RWPE2 (cell line): Measurements from ENCODE around the gene KRTAP10-1.
"Not testable (repeated sequence)": the region's sequence is repeated elsewhere in the genome, so short reads cannot be mapped to it uniquely, and the experiment has no call there.

Experiments
- ATAC-seq: fragments of 200-7000 bp; cut with Tn5 transposase; 3 replicates; pipeline ENCODE4 v1.9.1; 2021; ENCODE audit warnings: low read depth
- DNase-seq: peaks from one replicate; pipeline ENCODE4 v3.0.0-alpha.2; 2020; ENCODE audit warnings: low spot score
- H3K27ac ChIP-seq: fragments of 450-650 bp; 2 replicates; pipeline ENCODE4 v1.5.1; 2017; ENCODE audit warnings: mild to moderate bottlenecking; ENCODE audit not compliant: poor library complexity, severe bottlenecking
- H3K27me3 ChIP-seq: fragments of 250-450 bp; sonication (Bioruptor Pico); 2 replicates; pipeline ENCODE4 v1.5.1; 2021; ENCODE audit warnings: mild to moderate bottlenecking, moderate library complexity; ENCODE audit not compliant: insufficient read depth, poor library complexity, severe bottlenecking
- H3K36me3 ChIP-seq: fragments of 250-450 bp; sonication (Bioruptor Pico); 2 replicates; pipeline ENCODE4 v1.5.1; 2020; ENCODE audit warnings: low read depth, mild to moderate bottlenecking, moderate library complexity
- H3K4me1 ChIP-seq: fragments of 250-450 bp; sonication (Bioruptor Pico); 2 replicates; pipeline ENCODE4 v1.5.1; 2021; ENCODE audit warnings: mild to moderate bottlenecking, moderate library complexity; ENCODE audit not compliant: insufficient read depth, poor library complexity, severe bottlenecking
- H3K4me3 ChIP-seq: fragments of 250-450 bp; sonication (Bioruptor Pico); 2 replicates; pipeline ENCODE4 v1.5.1; 2021; ENCODE audit warnings: mild to moderate bottlenecking, moderate library complexity; ENCODE audit not compliant: severe bottlenecking
- H3K9me3 ChIP-seq: fragments of 250-450 bp; sonication (Bioruptor Pico); 2 replicates; pipeline ENCODE4 v1.5.1; 2021; ENCODE audit warnings: mild to moderate bottlenecking, moderate library complexity; ENCODE audit not compliant: severe bottlenecking
- TF ChIP-seq, protein P1 (sequence below): fragments of 450-650 bp; IDR thresholded peaks from one replicate; pipeline ENCODE4 v1.5.1; 2017; ENCODE audit warnings: mild to moderate bottlenecking, moderate library complexity; ENCODE audit not compliant: poor library complexity, severe bottlenecking

Gene KRTAP10-1

DNA sequence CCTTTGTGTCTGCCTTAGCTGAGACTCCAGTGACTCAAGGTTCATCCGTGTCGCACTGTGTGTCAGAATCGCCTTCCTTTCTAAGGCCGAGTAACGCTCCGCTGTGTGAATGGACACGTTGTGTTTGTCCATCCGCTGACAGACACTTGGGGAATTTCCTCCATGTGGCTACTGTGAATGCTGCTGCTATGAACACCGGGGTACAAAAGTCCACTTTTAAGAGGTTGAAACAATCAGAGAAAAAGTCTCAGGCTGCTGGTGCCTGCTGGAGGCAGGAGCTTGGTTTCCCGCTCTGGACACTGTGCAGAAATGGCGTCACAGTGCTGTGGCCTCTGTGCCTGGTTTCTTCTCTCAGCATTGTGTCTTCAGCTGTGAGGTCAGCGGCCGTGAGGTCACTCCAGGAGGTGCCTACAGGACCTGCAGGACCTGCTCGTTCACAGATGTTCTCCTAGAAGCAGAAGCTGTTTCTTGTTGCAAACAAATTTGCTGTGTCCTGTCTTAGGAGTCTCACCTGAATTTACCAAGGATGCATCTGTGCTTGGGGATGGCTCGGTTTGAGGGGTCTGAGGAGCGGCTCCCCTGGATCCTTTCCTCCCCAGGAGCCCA, 34.2 kb downstream of the KRTAP10-1 start:
- no peak overlapping the region for H3K27ac ChIP-seq
- TF ChIP-seq, protein P1, sequence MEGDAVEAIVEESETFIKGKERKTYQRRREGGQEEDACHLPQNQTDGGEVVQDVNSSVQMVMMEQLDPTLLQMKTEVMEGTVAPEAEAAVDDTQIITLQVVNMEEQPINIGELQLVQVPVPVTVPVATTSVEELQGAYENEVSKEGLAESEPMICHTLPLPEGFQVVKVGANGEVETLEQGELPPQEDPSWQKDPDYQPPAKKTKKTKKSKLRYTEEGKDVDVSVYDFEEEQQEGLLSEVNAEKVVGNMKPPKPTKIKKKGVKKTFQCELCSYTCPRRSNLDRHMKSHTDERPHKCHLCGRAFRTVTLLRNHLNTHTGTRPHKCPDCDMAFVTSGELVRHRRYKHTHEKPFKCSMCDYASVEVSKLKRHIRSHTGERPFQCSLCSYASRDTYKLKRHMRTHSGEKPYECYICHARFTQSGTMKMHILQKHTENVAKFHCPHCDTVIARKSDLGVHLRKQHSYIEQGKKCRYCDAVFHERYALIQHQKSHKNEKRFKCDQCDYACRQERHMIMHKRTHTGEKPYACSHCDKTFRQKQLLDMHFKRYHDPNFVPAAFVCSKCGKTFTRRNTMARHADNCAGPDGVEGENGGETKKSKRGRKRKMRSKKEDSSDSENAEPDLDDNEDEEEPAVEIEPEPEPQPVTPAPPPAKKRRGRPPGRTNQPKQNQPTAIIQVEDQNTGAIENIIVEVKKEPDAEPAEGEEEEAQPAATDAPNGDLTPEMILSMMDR: no peak
- H3K36me3 ChIP-seq: no peaks in the 10 kb centered on the region
- ATAC-seq (no peak), DNase-seq (no peak)
- no peaks in the 10 kb centered on the region for H3K9me3 ChIP-seq
- H3K27me3 ChIP-seq: no peaks in the 10 kb centered on the region
- no peak overlapping the region for H3K4me3 ChIP-seq
- H3K4me1 ChIP-seq: no peaks in the 10 kb centered on the region

DNA sequence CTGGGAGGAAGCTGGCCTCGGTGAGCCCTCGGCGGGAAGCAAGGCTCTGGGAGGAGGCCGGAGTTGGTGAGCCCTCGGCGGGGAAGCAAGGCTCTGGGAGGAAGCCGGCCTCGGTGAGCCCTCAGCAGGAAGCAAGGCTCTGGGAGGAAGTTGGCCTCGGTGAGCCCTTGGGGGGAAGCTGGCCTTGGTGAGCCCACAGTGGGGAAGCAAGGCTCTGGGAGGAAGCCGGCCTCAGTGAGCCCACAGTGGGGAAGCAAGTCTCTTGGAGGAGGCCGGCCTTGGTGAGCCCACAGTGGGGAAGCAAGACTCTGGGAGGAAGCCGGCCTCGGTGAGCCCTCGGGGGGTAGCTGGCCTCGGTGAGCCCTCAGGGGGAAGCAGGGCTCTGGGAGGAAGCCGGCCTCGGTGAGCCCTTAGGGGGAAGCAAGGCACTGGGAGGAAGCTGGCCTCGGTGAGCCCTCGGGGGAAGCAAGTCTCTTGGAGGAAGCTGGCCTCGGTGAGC, 36.0 kb downstream of the KRTAP10-1 start:
- no peaks in the 10 kb centered on the region for H3K36me3 ChIP-seq
- no peak overlapping the region for H3K4me3 ChIP-seq
- no peak overlapping the region for H3K27ac ChIP-seq
- no peaks in the 10 kb centered on the region for H3K27me3 ChIP-seq
- no peaks in the 10 kb centered on the region for H3K4me1 ChIP-seq
- TF ChIP-seq, protein P1: no peak
- no peak for DNase-seq
- no peaks in the 10 kb centered on the region for H3K9me3 ChIP-seq
- no peak for ATAC-seq

DNA sequence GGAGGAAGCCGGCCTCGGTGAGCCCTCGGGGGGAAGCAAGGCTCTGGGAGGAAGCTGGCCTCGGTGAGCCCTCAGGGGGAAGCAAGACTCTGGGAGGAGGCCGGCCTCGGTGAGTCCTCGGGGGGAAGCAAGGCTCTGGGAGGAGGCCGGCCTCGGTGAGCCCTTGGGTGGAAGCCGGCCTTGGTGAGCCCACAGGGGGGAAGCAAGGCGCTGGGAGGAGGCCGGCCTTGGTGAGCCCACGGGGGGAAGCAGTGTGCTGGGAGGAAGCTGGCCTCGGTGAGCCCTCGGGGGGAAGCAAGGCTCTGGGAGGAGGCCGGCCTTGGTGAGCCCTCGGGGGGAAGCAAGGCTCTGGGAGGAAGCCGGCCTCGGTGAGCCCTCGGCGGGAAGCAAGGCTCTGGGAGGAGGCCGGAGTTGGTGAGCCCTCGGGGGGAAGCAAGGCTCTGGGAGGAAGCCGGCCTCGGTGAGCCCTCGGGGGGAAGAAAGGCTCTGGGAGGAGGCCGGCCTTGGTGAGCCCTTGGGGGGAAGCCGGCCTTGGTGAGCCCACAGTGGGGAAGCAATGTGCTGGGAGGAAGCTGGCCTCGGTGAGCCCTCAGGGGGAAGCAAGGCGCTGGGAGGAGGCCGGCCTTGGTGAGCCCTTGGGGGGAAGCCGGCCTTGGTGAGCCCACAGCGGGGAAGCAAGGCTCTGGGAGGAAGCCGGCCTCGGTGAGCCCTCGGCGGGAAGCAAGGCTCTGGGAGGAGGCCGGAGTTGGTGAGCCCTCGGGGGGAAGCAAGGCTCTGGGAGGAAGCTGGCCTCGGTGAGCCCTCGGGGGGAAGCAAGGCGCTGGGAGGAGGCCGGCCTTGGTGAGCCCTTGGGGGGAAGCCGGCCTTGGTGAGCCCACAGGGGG, 36.7 kb downstream of the KRTAP10-1 start:
- not testable (repeated sequence) for H3K27ac ChIP-seq, H3K27me3 ChIP-seq

DNA sequence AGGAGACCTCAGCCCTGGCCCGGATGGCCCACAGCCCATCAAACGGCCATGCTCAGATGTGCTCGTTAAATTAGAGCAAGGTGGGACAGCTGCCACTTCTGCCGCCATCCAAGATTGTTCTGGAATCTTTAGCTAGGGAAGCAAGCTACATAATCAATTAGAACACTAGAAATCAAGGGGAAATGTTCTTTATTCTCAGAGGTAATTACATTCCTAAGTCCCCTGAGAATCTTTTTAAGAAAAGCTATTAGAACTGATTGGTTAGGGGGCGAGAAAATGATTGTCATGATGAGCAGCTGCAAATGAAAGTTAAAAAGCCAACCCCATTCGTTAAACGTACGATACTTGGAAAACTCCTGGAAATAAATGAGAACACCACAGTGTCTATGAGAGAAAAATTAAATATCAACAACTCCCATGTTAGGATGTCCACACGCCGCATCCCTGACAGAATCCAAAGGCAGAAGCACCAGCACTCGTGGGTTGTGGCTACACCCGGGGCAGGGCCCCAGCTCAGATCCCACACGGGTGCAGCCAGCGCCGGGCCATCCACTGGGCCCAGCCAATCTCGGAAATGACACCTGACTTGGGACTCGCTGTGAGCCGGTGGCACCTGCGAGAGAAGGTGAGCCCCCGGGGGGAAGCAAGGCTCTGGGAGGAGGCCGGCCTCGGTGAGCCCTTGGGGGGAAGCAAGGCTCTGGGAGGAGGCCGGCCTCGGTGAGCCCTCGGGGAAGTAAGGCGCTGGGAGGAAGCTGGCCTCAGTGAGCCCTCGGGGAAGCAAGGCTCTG, 37.6 kb downstream of the KRTAP10-1 start:
- TF ChIP-seq, protein P1: no peak
- Histone ChIP-seq H3K4me1 (no peaks in the 10 kb centered on the region), H3K36me3 (no peaks in the 10 kb centered on the region), H3K4me3 (no peak overlapping the region), H3K27me3 (peaks cover 4% of the 10 kb centered on the region), H3K27ac (no peak overlapping the region), H3K9me3 (no peaks in the 10 kb centered on the region)
- ATAC-seq: no peak
- no peak for DNase-seq

More for the DNA sequence above, 36.7 kb downstream of the KRTAP10-1 start:
- DNase-seq, H3K9me3 ChIP-seq, H3K36me3 ChIP-seq, H3K4me3 ChIP-seq, H3K4me1 ChIP-seq, ATAC-seq: not testable (repeated sequence)

DNA sequence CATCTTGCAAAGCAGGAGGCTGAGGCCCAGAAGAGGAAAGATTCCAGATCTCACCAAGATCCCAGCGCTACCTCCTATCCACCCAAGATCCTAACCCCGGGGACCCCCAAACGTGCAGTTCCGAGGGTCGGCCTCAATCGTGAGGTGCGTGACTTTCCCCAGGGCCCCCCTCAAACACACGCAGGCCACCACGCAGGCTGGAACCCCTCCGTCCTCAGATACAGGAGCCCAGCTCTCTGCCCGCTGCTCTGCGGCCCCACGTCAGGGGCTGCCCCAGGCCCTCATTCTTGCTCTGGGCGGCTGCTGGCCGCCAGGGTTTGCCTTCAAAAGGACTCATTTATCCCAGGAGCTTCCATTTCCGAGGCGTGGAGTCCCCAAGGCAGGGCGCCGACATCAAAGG, 39.9 kb downstream of the KRTAP10-1 start:
- DNase-seq (no peak), ATAC-seq (no peak)
- no peaks in the 10 kb centered on the region for H3K9me3 ChIP-seq
- H3K27me3 ChIP-seq: peaks cover 9% of the 10 kb centered on the region
- H3K4me3 ChIP-seq: no peak overlapping the region
- TF ChIP-seq, protein P1: no peak
- no peak overlapping the region for H3K27ac ChIP-seq
- no peaks in the 10 kb centered on the region for H3K36me3 ChIP-seq
- no peaks in the 10 kb centered on the region for H3K4me1 ChIP-seq
